GM12878 (cell line): ENCODE data around the gene CREBRF. TPM values are rescaled to one million over a fixed set of nuclear protein-coding genes. Genes with fewer than 3 reads are reported as not detected.

Experiments
- CEBPZ ChIP-seq: fragments of 150-350 bp; IDR thresholded peaks from 2 replicates; pipeline ENCODE4 v1.6.1; 2016; ENCODE audit warnings: low read depth, low read length
- EP300 ChIP-seq, 2 experiments: fragments of 150-350 bp in 1 of 2; IDR thresholded peaks; 2 replicates each; pipeline ENCODE4 v1.6.1; 2011 to 2012; ENCODE audit warnings: low read depth in 2 of 2, low read length in 2 of 2, borderline replicate concordance in 1 of 2, improper control_type of control experiment in 1 of 2, inconsistent platforms in 1 of 2; ENCODE audit not compliant: control insufficient read depth in 1 of 2
- LARP7 ChIP-seq: fragments of 450-650 bp; IDR thresholded peaks from 2 replicates; pipeline ENCODE4 v1.6.1; 2017; ENCODE audit warnings: mild to moderate bottlenecking
- NR2F1 ChIP-seq: fragments of 450-650 bp; conservative IDR thresholded peaks from 2 replicates; pipeline ENCODE4 v1.6.1; 2017; ENCODE audit warnings: mild to moderate bottlenecking
- PKNOX1 ChIP-seq: fragments of 450-650 bp; IDR thresholded peaks from 2 replicates; pipeline ENCODE4 v1.6.1; 2016; ENCODE audit warnings: mild to moderate bottlenecking
- RELA ChIP-seq: fragments of 450-650 bp; IDR thresholded peaks from 2 replicates; pipeline ENCODE4 v1.8.0; 2014; ENCODE audit warnings: borderline replicate concordance; ENCODE audit not compliant: partially characterized antibody
- REST ChIP-seq: IDR thresholded peaks from 2 replicates; pipeline ENCODE4 v1.6.1; 2012; ENCODE audit warnings: mild to moderate bottlenecking, low read depth, low read length
- SIN3A ChIP-seq: IDR thresholded peaks from 2 replicates; pipeline ENCODE4 v1.6.1; 2012; ENCODE audit warnings: low read depth, low read length, improper control_type of control experiment
- SMAD5 ChIP-seq: IDR thresholded peaks from 2 replicates; pipeline ENCODE4 v1.6.1; 2016; ENCODE audit warnings: antibody characterized with exemption, low read depth
- ZBTB40 ChIP-seq: fragments of 450-650 bp; IDR thresholded peaks from 2 replicates; pipeline ENCODE4 v1.6.1; 2016; ENCODE audit warnings: mild to moderate bottlenecking, moderate library complexity, borderline replicate concordance
- ZSCAN29 ChIP-seq: fragments of 450-650 bp; IDR thresholded peaks from 2 replicates; pipeline ENCODE4 v1.6.1; 2017; ENCODE audit warnings: mild to moderate bottlenecking, moderate library complexity
- polyA plus RNA-seq, 11 experiments: library from polyadenylated mRNA; depleted of rRNA in 4 of 11; unstranded in 6 of 11; stranded (reverse) in 5 of 11; fragments of >200 nt; fragmentation: Nextera tagmentation in 4 of 11; fragmentation: Illumina TruSeq in 1 of 11; extraction: Ambion mirVana in 4 of 11; extraction: Trizol in 1 of 11; gene quantifications; 1 replicate in 1 of 11; 2 replicates in 10 of 11; pipeline versions ENCODE4 v1.2.1 to v1.2.3, GENCODE V29; 2011 to 2016; ENCODE audit warnings: inconsistent platforms in 2 of 11, missing spikeins in 2 of 11, low read depth in 1 of 11
- total RNA-seq, 4 experiments: library from RNA; depleted of rRNA in 3 of 4; stranded (reverse); fragments of >200 nt in 3 of 4; fragmentation: Illumina TruSeq in 1 of 4; extraction: Trizol in 1 of 4; gene quantifications; 2 replicates each; pipeline versions ENCODE4 v1.2.1 to v1.2.3, GENCODE V29; 2013 to 2021

The CREBRF gene
- total and polyA plus RNA-seq, 10 of the 15 experiments (the other 5 are each of a cell fraction or from before 2014, with no cell fraction given): 1.2 to 12.7 (median 3.9) TPM

- TF ChIP-seq REST (no peak), SIN3A (no peak), RELA (no peak), ZBTB40 (no peak), NR2F1 (no peak), LARP7 (no peak), SMAD5 (no peak), EP300 (IDR thresholded peaks at IDR 0.05; ENCODE audit: borderline replicate concordance in 1 of 2, control insufficient read depth in 1 of 2, low read depth in 2 of 2, low read length in 2 of 2) (no peak), PKNOX1 (no peak), CEBPZ (no peak), ZSCAN29 (no peak)
Measured at GRCh38 chr5:173032730-173033129, 23.4 kb upstream of the CREBRF start (continued).
